GM12865 (cell line): Measurements from ENCODE around the gene SCAMP2.

Source experiments
- DNase-seq: peaks from one replicate; pipeline ENCODE4 v3.0.0; 2010; ENCODE audit warnings: low read depth
- H3K4me3 ChIP-seq: 2 replicates; pipeline ENCODE4 v1.5.1; 2011; ENCODE audit warnings: mild to moderate bottlenecking, low read depth, low read length, control low read depth
- TF ChIP-seq, protein P1 (sequence below): IDR thresholded peaks from 2 replicates; pipeline ENCODE4 v1.5.1; 2011; ENCODE audit warnings: low read length, control low read depth, low read depth, inconsistent platforms; ENCODE audit not compliant: insufficient read depth; ENCODE audit errors: missing control alignments

The SCAMP2 gene

DNA sequence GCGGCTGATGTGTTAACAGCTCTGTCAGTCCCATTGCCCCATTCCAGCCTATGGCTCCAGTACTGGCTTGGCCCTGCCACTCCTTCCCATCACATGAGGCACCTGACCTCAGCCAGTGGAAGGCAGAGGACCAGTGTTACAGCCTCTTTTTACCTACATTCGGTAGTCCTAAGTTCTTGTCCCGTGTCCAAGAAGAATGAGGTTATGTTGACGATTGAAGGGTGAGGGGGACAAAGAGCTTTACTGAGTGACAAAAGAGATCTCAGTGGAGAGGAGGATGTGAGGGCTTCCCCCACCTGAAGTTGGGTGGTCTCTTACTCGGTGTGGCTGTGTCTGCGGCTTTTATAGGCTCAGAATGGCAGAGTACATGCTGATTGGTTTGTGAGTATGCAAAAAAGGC is 9.4 kb upstream of the SCAMP2 start:
- no peak overlapping the region for H3K4me3 ChIP-seq
- TF ChIP-seq, protein P1, sequence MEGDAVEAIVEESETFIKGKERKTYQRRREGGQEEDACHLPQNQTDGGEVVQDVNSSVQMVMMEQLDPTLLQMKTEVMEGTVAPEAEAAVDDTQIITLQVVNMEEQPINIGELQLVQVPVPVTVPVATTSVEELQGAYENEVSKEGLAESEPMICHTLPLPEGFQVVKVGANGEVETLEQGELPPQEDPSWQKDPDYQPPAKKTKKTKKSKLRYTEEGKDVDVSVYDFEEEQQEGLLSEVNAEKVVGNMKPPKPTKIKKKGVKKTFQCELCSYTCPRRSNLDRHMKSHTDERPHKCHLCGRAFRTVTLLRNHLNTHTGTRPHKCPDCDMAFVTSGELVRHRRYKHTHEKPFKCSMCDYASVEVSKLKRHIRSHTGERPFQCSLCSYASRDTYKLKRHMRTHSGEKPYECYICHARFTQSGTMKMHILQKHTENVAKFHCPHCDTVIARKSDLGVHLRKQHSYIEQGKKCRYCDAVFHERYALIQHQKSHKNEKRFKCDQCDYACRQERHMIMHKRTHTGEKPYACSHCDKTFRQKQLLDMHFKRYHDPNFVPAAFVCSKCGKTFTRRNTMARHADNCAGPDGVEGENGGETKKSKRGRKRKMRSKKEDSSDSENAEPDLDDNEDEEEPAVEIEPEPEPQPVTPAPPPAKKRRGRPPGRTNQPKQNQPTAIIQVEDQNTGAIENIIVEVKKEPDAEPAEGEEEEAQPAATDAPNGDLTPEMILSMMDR, result no peak
- no peak for DNase-seq

DNA sequence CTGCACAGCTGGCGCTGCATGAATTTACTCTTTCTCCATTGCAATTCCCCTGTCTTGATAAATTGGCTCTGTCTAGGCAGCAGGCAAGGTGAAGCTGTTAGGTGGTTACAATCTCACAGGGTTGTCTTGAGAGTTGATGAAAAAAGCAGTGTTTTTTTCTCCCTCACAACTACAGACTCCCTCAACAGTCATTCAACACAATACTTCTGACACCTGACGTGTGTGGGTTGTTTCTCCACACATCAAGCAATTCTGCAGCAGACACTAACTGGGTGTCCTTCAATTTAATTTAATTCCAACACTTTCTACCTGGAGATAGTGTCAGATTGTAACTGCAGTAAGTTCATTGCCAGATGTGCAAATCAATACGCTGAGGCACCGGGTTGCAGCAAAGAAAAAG is 5.1 kb upstream of the SCAMP2 start:
- TF ChIP-seq, protein P1, result no peak
- no peak for DNase-seq
- H3K4me3 ChIP-seq, result no peak overlapping the region

DNA sequence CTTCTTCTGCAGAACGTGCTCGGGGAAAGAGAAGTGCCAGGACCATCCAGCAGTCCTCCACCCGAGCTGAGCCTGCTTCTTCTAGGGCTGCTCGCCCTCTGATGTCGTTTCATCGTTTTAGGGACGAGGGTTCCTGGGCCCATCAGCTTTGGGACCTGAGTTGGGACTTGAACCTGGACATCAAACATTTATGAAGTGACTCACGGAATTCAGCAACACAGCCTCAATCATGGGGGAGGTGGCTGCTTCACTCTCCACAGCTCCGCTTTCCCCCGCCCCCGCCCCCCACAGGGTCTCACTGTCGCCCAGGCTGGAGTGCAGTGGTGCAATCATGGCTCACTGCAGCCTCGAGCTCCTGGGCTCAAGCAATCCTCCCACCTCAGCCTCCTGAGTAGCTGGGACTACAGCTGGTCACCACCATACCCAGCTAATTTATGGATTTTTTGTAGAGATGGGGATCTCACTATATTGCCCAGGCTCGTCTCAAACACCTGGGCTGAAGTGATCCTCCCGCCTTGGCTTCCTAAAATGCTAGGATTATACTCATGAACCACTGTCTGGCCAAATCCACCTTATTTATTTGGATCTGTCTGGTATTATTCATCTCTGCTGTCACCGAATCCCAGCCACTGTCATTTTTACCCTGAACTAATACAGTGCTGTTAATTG is 725 bp upstream of the SCAMP2 start:
- TF ChIP-seq, protein P1, result no peak
- H3K4me3 ChIP-seq, result peak overlapping the region; percentile 99
- peak; percentile 37 for DNase-seq

DNA sequence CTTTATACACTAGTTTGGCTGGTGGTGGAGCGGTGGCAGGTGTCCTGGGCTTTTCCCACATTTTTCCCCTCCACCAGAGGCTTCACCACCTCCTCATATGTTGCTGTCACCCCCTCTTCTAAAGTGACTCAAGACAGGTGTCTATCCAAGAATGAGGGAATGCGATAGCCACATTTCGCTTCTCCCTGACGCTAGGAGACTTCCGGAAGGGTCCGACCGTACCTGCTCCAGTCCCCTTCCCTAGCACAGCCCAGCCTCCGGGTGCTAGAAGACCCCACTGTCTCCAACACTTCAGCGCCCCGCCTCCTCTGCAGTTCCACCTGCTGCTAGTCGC is 496 bp downstream of the SCAMP2 start:
- peak overlapping the region; percentile 99 for H3K4me3 ChIP-seq
- no peak for DNase-seq
- TF ChIP-seq, protein P1, result no peak

DNA sequence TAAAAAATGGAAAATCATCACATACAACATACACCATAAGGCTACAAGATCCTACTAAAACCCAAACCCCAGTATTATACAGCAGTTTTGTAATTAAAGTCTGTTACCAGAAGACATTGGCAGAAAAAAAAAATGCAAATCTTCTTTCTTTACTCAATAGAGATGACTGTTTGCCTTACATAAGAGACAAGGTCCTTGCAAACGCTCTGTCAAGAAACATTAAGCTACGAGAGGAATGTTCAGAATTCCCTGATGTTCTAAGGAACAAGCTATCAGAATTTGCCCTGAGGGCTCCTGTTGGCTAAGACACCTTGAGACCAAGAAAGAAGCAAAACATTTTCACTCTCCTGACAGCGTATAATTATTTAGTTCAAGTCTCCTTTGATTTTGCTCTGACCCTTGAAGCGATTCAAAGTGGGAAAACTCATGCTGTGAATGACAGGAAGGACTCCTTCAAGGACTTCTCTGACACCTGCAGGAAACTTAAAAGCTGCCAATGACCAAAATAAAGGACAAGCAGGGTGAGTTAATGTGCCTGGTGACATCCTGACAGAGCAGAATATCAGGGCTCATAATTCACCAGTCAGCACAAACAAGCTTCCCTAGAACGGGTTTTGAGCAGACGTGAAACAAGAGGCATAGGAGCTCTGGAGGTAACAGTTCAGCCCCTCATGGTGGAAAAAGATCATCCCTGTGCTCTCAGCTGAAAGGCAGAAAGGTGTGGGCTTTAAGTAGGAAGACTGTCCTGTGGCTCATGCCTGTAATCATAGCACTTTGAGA is 2.5 kb downstream of the SCAMP2 start:
- TF ChIP-seq, protein P1, result no peak
- peak; percentile 43 for DNase-seq
- H3K4me3 ChIP-seq, result peak overlapping the region; percentile 99

DNA sequence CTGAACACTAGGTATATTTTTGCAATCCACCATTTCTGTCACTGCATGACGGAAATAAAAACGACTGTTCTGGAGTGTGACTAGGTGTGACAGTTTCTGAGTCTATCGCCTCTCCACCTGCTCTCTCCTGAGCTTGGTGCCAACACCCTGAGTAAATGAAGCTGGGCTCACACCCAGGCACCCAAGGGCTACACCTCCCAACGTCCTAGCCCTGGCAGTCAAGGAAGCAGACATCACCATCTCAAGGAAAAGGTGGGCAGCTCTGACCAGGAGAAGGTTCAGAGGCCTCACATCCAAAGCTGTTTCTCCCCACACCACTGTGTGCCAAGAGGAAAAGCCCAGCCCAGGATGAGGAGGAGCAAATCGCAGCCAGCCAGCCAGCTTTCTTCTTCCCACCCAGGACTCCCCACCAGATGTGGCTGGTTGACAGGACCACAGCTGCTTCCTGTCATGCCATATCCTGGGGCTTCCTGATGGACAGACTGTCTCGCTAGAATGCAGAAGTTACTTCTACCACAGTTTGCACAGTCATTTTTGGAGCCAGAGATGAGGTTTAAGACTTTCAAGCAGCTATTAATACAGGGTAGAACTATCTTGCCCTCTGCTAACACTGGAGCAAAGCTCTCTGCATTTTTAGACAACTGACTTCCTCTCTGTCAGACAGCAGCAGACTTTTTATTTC is 3.3 kb downstream of the SCAMP2 start:
- DNase-seq, result peak; percentile 96
- H3K4me3 ChIP-seq, result peak overlapping the region; percentile 99
- TF ChIP-seq, protein P1, result no peak

DNA sequence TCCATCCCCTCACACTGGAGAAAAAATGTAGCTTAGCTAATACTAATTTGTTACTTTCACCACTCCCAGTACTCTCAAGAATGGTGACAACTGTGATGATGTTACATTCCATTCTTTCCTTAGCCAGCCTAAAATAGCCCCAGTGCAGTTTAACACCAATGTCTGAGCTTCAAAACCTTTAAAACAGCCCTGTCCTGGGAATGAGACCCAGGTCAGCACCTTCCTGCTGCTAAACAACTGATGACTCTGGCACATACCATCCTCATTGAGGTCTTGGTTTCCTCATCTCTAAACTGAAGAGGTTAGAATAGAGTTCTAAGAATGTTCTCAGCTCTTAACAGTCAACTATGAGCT is 3.8 kb downstream of the SCAMP2 start:
- H3K4me3 ChIP-seq, result peak overlapping the region; percentile 34
- DNase-seq, result no peak
- TF ChIP-seq, protein P1, result no peak
